ENCODE measurements around the gene PIGN.

The PIGN gene, protein sequence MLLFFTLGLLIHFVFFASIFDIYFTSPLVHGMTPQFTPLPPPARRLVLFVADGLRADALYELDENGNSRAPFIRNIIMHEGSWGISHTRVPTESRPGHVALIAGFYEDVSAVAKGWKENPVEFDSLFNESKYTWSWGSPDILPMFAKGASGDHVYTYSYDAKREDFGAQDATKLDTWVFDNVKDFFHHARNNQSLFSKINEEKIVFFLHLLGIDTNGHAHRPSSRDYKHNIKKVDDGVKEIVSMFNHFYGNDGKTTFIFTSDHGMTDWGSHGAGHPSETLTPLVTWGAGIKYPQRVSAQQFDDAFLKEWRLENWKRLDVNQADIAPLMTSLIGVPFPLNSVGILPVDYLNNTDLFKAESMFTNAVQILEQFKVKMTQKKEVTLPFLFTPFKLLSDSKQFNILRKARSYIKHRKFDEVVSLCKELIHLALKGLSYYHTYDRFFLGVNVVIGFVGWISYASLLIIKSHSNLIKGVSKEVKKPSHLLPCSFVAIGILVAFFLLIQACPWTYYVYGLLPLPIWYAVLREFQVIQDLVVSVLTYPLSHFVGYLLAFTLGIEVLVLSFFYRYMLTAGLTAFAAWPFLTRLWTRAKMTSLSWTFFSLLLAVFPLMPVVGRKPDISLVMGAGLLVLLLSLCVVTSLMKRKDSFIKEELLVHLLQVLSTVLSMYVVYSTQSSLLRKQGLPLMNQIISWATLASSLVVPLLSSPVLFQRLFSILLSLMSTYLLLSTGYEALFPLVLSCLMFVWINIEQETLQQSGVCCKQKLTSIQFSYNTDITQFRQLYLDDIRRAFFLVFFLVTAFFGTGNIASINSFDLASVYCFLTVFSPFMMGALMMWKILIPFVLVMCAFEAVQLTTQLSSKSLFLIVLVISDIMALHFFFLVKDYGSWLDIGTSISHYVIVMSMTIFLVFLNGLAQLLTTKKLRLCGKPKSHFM

DNA sequence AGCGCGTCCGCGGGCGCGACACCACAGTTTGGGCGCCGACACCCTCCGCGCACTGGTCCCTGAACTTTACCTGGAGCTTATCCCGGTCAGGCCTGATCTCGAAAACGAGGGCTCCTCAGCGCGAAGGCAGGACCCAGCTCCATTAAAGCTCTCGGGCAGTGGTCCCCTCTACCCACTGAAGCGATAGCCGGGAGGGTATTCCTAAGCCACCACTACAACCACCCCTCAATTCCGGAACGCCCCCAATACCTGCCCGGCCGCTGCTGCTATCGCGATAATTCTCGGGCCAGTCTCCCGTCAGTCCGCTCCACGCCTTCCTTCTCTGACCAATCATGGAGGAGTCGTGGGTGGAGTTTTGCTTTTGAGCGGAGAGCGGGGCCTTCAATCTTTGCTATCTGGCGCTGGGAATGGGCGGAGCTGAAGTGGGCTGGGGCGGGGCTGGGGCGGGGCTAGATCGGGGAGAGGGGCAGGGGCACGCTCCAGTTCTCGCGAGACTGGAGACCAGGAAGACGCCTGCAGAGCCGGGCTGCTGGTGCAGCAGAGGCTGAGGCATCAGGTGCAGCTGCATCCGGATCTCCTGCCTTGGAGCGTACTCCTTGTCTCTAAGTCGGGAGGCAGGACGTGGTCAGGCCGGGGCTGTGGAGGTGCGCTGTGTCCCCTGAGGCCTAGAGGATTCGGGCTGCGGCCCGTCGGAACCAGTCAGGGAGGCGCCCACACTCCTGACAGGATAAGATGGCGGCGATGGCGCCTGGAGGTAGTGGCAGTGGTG lies at the start of gene PIGN, which contains the start of gene RELCH:
PIGN (minus strand) TSS at position 283 of the 769 bp plus-strand sequence. CDS start 25,703 bp downstream, outside the sequence.
RELCH (plus strand) TSS at position 482 of the 769 bp plus-strand sequence; CDS start at position 733, 251 bp downstream.
- in situ Hi-C loops (cut with HindIII; ENCODE audit: low sequenced_read_pairs) = no loop called here

DNA sequence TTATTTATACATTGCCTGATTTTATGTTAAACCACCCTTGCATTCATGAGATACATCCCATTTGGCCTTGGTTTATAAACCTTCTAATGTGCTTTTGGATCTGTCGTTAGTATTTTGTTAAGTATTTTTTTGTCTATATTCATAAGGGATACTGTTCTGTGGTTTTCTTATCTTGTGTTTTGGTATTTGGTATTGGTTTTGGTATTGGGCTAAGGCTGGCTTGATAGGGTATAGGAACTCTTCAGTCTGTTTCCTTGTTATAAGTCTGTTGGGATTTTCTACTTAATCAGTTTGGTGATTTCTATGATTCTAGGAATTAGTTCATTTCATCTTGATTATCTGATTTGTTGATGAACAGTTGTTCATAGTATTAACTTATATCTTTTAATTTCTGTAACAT lies 49.4 kb upstream of the PIGN start:
- in situ Hi-C loops (cut with HindIII; ENCODE audit: low sequenced_read_pairs) = no loop called here

DNA sequence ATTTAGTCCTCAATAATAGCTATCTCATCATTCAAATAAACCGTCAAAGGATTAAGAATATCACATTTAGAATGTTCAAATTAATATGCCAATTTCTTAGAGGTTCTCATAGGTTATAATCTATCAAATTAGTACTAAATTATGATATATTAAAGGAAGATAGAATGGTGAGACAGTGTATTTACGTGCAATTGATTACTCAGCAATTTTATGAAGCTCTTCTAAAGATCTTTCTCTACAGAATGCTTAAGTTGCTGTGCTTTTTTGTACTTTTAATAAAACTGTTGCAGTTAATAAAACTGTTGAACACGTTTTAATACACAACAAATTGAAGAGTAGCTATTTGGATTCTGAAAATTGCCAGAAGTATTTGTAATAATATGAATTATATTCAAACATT lies 39.2 kb upstream of the PIGN start:
- in situ Hi-C loops (cut with HindIII; ENCODE audit: low sequenced_read_pairs) = no loop called here

DNA sequence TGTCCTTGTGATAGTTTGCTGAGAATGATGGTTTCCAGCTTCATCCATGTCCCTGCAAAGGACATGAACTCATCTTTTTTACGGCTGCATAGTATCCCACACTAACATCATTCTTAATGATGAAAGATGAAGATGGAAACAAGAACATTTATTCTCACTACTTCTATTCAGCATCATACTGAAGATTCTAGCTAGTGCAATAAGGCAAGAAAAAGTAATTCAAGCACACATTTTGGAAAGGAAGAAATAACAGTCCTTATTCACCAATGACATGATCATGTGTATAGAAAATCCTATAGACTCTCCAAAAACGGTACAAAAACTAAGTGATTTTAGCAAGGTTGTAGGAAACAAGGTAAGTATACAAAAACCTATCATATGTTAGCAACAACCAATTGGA lies 37.4 kb upstream of the PIGN start:
- in situ Hi-C loops (cut with HindIII; ENCODE audit: low sequenced_read_pairs) = no loop called here

DNA sequence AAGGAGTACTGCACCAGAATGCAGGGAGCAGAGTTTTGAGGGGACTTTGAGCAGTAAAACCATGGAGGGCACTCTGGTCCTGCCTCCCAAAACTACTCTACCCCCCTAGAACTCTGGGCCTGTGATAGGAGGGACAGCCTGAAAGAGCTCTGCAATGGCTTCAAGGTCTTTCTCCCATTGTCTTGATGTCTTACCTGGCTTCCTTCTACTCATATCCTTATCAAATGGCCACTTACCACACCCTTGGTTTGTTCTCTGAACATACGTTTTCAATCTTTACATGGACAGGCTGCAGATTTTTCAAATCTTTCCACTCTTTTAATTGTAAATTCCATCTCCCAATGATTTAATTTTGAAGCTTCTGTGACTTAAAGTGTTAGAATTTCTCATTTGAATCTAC lies 27.9 kb upstream of the PIGN start:
- in situ Hi-C loops (cut with HindIII; ENCODE audit: low sequenced_read_pairs) = no loop called here

DNA sequence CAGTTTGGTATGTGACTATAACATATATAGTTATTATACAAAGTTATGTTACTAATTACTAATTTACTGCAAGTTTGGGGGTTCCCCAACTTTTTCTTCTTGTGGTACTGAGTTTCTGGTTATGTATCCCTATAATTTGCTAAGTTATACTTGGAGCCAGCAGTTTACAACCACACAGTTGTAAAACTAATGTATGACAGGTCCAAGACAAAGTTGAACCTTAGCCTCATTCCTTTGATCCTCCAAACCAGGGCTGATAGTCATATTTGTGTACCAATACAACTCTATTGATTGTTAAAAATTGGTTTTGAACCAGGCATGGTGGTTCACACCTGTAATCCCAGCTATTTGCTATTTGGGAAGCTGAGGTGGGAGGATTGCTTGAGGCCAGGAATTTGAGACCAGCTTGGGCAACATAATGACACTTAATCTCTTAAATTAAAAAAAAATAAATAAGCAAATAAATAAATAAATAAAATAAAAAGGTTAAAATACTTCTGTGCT lies 24.5 kb upstream of the PIGN start:
- in situ Hi-C loops (cut with HindIII; ENCODE audit: low sequenced_read_pairs) = no loop called here

DNA sequence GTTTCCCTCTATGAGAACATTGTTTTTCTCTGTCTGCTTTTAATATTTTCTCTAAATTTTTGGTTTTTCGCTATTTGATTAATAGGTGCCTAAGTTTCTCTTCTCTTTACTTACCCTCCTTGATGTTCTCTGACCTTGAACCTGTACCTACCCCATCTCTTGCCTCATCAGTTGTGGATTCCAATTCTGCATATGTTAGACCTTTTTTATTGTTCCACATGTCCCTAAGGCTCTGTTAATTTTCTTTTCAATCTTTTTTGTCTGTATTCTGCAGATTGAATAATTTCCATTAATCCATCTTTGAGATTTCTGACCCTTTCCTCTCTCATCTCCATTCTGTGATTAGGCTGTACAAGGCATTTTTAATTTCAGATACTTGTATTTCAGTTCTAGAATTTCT lies 23.3 kb upstream of the PIGN start:
- in situ Hi-C loops (cut with HindIII; ENCODE audit: low sequenced_read_pairs) = no loop called here

DNA sequence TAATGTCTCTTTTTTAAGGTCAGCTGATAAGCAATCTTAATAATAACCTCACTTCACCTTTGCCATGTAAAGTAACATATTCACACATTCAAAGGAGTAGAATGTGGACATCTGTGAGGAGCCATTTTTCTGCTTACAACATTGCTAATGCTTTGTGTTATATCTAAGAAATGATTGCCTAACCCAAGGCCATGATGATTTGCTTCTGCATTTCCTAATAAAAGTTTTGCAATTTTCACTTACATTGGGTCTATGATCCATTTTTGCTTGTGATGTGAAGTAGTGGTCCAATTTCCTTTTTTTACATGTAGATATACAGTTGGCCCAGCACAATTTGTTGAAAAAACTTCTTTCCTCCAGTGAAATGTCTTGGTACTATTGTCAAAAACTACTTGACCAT lies 22.2 kb upstream of the PIGN start:
- in situ Hi-C loops (cut with HindIII; ENCODE audit: low sequenced_read_pairs) = no loop called here

DNA sequence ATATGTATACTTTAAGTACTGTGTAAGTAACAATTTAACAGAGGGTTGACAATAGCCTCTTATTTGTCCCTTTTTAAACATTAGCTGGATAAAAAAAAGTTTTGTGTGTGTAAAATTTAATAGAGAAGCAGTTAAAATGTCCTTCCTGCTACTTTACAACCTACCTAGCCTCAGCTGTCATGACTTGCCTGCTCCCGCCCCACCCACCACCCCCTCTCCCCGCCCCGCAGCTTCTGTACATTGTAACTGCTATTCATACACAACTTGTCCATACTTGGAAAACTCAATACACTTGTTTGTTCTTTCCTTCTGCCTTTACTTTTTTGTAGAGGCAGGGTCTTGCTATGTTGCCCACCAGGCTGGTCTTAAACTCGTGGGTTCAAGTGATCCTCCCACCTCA lies 19.7 kb upstream of the PIGN start:
- in situ Hi-C loops (cut with HindIII; ENCODE audit: low sequenced_read_pairs) = no loop called here

DNA sequence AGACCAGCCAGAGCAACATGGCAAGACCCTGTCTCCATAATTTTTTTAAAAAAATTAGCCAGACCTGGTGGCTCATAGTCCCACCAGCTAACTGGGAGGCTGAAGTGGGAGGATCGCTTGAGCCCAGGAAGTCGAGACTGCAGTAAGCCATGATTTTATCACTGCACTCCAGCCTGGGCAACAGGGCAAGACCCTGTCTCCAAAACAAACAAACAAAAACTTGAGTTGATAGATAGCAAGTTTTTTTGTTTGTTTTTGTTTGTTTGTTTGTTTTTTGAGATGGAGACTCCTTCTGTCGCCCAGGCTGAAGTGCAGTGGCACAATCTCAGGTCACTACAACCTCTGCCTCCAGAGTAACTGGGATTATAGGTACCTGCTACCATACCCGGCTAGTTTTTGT lies 19.0 kb upstream of the PIGN start:
- in situ Hi-C loops (cut with HindIII; ENCODE audit: low sequenced_read_pairs) = no loop called here

DNA sequence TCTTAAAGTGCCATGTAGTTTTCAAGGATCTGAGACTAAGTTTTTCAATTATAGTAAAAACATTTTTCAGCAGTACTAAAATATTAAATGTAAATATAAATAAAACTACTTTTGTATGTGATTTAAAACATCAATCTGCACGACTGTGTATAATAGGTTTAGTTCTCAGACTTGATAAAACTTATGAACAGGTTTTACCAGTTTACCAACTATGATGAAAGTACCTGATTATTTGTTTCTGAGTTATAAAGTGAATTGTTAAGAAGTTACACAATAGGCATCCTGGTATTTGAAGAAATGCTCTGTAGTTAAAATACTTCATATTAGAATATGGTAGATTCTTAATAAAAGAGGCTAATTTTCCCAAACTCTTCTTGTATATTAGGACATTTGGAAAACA lies 15.0 kb upstream of the PIGN start:
- in situ Hi-C loops (cut with HindIII; ENCODE audit: low sequenced_read_pairs) = no loop called here

DNA sequence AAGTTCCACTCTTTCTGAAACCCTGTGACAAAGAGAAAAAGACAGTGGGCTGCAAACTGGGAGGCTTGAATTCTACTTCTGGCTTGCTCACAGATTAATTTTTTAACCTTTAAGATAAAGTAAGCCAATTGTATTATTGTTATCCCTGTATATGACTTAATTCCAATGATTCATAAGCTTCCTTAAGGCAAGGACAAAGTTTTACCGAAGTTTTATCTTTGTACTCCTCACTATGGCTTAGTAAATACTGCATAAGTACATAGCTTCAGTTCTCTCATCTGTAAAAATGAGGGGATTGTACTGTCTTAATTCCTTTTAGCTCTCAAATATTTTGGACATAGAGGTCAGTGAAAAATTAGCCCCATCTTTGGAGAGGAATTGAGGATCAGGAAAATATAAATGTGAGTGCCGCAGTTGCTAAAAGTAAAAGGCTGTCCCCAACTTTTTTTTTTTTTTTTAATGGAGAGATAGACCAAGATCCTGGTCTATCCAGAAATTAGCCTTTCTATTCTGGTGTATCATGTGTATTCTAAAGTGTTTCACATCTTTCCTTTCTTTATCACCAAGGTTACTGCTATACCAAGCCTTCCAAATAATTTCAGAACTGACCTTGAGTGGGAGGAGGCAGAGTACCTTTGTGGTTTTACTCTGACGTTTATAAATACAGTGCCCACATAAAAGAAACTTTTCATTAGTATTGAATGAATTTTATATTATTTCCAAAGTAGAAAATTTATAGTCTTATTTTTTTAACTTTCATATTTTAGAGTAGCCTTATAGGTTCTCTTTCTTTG lies 13.5 kb upstream of the PIGN start:
- in situ Hi-C loops (cut with HindIII; ENCODE audit: low sequenced_read_pairs) = no loop called here

DNA sequence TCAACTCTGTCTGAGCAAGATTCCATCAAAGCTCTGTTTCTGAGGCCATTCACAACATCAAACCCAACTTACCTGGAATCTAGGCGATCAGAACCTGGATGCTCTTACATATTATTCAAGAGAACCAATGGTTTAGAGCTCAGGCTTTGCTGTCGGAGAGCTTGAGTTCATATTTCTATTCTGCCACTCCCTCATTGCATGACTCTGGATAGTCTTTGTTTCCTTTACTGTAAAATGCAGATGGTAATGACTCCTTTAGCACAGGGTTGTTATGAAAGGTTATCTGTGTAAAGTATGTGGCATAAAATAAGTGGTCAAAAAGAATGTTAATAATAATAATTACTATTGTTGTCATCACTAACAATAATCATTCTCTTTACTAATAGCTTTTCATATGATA lies 12.8 kb upstream of the PIGN start:
- in situ Hi-C loops (cut with HindIII; ENCODE audit: low sequenced_read_pairs) = no loop called here

DNA sequence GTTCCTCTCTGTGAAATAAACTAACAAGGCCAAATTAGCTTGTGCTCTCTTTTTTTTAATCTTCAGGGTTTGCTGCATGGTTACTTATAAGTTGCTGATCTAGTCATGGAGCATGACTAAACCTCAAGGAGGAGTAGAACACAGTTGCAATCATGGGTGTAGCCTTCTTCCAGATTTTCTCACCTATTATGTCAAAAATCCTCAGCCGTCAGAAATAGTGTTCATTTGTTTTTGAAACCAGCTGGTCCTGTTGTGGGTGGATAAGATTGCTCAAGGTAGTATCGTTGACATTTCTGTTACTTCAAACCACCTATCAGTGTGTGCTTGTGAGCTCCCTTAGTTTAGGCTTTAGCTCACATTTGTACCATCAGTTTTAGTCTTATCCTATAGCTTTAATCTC lies 11.4 kb upstream of the PIGN start:
- in situ Hi-C loops (cut with HindIII; ENCODE audit: low sequenced_read_pairs) = no loop called here

DNA sequence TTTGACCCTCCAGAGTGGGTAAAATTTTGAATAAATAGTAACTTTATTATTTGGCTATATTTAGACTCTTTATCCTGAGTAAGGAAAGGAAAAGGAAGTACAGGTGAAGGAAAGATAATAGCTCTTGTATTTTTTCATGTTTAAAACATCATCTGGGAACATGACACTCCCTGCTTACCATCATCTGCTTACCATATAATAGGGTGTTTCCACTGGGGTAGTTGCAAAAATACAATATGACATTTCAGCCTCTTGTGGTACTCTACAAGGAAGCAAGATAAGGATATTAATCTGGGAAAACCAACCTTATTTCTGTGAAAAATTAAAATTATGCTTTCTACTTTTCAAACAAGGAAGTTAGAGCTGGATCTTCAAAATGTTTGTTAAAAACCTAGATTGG lies 10.1 kb upstream of the PIGN start:
- in situ Hi-C loops (cut with HindIII; ENCODE audit: low sequenced_read_pairs) = no loop called here

DNA sequence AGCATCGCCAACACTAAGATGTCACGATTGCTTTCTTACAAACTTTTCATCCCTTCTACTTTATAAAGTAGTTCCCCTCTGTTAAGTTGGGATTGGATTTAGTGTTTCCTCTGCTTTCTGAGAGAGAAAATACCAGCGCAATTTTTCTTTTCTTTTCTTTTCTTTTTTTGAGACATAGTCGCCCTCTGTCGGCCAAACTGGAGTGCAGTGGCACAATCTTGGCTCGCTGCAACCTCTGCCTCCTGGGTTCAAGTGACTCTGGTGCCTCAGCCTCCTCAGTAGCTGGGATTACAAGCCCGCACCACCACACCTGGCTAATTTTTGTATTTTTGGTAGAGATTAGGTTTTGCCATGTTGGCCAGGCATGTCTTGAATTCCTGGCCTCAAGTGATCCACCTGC lies 9.2 kb upstream of the PIGN start:
- in situ Hi-C loops (cut with HindIII; ENCODE audit: low sequenced_read_pairs) = no loop called here

DNA sequence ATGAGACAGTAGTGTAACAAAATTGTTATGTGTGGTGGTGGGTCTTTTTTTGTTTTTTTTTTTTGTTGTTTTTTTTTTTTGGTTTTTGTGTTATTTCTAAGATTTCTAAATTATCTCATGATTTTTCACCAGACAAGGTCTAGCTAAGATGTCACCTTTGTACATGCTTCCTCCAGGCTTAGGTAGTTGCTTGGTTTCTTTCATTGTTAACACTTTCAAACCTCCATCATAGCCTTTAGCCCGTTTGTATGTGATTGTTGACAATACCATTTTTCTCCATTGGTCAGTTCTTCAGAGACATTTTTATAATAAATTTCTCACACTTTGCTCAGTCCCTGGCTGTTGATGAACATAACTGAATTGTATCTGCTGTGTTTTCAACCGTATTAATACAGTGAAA lies 2.4 kb upstream of the PIGN start:
- in situ Hi-C loops (cut with HindIII; ENCODE audit: low sequenced_read_pairs) = no loop called here

DNA sequence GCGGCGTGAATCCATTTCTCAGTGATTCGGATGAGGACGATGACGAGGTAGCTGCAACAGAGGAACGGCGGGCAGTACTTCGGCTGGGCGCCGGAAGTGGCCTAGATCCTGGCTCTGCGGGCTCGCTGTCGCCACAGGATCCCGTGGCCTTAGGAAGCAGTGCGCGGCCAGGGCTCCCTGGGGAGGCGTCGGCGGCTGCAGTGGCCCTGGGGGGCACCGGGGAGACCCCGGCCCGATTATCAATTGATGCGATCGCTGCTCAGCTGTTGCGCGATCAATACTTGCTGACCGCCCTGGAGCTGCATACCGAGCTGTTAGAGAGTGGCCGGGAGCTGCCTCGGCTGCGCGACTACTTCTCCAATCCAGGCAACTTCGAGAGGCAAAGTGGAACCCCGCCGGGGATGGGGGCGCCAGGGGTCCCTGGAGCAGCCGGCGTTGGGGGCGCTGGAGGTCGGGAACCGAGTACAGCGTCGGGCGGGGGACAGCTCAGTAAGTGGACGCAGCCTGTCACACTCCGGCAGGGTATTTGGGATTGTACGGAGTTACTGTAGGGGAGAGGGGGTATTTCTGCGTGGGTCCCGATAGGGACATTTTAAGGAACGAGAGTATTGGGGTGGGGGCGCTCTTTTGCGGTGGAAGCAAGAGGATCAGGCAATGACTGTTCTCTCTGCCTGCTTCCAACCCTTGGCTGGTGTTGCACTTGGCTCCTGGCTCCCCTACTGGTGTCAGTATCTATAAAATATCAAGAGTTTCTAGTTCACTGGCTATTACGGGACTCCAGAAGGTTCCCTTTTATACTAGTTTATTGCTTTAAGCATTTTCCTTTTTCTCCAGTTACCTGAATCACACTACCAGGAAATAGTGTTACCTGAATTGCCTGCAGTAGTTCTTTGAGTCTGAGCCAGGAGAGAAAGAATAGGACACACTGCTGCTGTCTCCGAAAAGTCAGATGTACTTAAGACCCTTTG lies 971 bp upstream of the PIGN start:
- in situ Hi-C loops (cut with HindIII; ENCODE audit: low sequenced_read_pairs) = no loop called here

DNA sequence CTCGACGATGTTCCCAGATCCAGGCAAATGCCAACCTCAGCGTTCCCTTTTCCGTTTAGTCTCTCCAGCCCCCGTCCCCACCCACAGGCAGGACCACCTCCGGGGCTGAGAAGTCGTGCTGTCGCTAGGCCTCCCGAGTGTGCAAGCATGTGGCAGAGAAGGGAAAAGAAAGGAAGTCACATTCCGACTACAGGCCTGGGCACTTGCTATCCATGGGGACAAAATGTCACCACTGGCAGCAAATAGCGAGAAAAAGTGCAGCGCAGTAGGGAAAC lies 420 bp downstream of the PIGN start:
- in situ Hi-C loops (cut with HindIII; ENCODE audit: low sequenced_read_pairs) = no loop called here
